NOMO-1 (cell line): ENCODE measurements around the gene MAN1B1.

Source experiments
- DNase-seq, 2 experiments: peaks; one replicate each; lab custom pipeline; 2025; ENCODE audit not compliant: unreplicated experiment in 2 of 2; lab: John Stamatoyannopoulos, UW

The MAN1B1 gene

DNA sequence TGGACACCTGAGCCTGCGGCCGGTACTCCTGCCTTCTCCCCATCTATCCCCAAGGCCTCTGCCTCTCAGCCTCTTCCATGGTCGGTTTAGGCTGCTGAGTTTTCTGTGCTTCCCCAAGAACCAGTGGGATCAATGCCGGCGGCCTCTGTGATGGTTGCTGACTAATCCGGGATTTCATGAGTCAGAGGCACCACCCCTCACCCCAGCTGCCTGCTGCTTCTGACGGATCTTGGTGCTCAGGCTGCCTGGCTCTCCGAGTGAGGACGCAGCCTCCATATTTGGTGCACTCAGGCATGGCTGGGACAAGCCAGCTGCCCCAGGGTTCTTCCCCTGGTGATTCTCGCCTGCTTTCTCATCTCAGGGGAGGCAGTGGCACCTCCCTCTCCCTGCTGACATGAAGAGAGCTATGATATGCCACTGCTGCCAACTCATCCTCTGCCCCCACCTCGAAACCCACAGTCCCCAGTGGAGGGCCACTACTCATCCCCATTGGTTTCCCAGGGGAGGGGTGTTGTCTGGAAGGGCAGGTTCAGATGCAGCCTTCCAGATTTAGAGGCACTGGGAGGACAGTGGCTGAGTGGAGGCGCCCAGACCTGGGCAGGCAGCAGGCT lies 3.3 kb upstream of the MAN1B1 start:
- DNase-seq: no peak

DNA sequence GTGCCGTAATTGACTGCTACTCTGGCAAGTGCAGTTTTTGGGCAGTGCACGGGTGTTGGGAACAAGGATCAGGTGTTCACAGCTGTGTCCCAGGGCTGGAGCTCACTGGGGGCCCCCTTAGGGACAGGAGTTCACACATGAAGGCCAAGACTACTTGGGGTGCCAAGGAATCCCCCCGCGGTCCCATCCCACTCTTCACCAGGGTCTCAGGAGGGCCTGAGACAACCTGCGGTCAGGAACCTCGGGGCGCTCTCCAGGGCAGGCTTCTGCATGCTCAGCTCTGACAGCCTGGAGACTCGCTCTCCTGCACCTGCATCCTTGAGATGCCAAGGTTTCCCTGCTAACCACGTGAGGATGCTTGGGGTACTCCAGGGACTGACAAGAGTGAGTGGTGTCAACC lies 2.3 kb upstream of the MAN1B1 start:
- no peak for DNase-seq

DNA sequence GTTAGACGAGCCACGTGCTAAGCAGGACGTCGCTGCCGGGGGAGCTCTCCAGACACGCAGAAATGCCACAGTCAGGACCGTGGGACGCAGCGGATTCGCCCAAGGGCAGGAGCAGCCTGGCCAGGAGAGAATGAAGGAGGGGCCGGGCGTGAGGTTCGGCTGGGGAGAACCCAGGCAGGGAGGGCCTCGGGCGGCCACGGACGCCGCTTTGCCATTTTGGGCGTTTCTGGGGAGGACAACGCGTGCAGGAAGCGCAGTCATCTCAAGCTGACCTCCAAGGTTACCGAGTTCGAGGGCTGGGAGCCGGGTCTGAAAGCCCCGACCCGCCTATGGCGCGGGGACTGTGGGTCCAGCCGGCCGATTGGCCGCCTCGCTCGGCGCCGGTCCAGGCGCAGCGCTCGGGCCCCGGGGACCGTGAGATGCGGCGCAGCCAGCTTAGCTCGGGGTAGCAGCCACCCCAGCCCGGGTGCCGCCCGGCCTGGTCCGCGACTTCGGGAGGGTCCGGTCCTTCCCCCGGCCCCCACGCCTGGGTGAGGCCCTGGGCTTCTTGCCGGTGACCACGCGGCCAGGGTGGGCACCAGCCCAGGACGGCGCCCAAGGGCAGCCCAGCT lies 760 bp upstream of the MAN1B1 start:
- no peak for DNase-seq

DNA sequence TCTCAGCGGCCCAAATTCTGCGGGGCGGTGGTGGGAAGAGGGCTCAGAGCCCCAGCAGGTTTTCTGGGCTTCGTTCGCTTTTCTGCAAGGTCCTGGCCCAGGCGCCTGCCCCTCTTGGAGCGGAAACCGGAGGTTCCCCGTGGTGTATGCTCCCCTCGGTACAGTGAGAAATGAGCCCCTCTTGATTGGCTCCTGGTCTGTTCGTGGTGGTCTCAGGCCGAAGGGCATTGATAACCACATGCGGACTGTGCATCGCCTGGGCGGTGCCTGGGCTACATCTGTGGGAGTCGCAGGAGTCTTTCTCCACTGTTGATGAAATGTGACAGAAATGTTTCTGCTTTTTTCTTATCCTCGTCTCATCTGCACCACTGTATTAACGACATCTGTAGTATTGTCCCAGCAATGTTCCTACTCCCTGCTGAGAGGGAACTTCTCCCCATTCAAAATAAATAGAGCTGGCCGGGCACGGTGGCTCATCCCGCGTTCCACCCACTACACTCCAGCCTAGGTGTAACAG lies 682 bp downstream of the MAN1B1 start:
- peak in 1 of 2 experiments; percentile 46 for DNase-seq

GRCh38 chr9:137088121-137088520 lies 1.3 kb downstream of the MAN1B1 start:
- DNase-seq: no peak

DNA sequence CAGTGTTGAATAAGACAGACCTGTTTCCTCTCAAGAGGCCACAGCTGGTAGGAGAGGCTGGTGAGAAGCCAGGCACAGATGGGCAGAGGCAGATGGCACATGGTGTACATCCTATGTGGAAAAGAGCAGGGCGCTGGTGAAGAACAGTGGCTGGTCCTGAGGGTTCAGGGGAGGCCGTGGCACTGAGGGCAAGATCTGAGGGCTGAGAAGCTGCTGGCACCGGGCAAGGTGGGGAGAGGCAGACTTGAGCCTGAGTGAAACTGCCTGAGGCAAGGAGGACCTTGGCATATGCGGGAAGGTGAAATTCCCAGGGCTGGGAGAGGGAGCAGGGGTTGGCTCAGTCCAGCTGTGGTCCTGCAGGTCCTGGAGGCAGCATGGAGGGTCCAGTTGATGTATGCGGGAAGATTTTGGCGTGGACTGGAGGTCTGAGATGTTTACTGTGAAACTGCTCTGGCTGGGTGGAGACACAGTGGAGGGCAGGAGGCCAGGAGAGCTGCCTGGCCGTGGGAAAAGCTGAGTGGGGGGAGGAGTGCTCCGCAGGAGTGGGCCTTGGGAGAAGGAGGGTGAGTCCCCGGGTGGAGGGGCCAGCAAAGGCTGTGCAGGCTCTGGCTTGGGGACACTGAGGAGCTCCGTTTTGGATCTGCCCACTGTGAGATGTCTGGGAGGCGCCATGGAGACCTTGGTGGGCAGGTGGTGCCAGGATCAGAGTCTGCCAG lies 2.6 kb downstream of the MAN1B1 start:
- DNase-seq: no peak

DNA sequence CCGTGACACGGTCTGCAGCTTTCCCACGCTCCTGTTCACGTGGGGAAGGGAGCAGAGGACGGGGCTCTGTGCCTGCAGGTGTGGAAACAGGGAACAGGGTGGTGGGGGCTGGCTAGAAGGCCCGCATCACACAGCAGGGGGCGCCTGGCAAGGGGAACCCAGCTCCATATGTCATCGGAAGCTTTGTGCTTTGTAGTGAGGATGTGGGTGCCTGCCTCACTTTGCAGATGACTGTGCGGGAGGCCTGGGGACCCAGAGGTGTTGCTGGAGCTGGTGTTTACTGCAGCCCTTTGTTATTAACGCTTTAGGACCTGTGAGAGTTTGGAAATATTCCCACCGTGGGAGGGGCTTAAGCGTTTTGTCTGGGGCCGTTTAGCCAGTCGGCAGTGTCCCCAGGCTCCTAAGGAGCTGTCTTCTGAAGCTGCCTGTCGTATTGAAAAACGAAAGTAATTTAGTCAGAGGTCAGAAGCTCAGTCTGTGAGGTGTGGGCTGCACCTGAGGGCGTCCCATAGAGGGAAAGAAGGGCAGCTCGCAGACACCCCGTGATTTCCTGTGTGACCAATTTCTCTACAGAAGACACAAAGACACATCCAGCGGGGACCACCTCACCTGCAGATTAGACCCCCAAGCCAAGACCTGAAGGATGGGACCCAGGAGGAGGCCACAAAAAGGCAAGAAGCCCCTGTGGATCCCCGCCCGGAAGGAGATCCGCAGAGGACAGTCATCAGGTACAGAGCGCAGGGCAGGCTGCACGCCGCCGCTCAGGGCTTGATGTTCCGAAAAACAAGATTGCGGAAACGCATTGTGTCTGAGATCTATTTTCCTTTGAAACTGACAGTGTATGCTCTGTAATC lies 9.1 kb downstream of the MAN1B1 start:
- no peak for DNase-seq

DNA sequence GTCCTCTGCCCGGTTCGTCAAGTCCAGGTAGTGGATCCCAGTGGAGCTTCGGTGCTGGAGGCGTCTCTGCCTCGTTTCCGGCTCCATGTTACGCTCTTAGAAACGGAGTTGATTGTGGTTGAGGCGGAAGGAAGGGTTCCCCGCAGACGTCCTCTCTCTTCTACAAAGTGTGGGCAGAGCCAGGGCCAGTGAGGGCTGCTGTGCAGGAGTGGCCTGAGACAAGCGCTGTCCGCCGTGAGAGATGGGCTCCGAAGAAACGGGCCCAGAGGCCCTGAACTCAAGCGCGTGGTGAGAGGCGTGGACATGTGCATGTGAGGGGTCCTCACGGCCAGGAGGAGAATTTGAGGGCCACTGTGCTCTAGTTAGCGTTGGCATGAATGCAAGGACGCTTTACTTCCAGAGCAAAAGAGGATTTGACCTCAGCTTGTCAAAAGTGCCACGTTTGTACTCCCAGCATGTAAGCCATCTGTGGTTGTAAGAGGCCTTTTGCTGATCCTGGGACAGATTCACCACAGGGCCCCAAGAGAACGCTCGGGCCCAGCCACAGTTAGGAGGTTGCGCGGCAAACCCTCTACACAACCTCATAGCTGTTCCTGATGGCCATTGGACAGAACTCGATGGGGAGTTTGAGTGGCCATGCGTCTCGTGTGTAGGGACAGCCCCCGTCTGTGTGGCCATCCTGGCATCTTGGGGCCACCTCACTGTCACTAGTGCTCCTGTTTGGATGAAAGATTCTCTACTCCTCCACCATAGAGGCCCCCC lies 10.2 kb downstream of the MAN1B1 start:
- DNase-seq: no peak

DNA sequence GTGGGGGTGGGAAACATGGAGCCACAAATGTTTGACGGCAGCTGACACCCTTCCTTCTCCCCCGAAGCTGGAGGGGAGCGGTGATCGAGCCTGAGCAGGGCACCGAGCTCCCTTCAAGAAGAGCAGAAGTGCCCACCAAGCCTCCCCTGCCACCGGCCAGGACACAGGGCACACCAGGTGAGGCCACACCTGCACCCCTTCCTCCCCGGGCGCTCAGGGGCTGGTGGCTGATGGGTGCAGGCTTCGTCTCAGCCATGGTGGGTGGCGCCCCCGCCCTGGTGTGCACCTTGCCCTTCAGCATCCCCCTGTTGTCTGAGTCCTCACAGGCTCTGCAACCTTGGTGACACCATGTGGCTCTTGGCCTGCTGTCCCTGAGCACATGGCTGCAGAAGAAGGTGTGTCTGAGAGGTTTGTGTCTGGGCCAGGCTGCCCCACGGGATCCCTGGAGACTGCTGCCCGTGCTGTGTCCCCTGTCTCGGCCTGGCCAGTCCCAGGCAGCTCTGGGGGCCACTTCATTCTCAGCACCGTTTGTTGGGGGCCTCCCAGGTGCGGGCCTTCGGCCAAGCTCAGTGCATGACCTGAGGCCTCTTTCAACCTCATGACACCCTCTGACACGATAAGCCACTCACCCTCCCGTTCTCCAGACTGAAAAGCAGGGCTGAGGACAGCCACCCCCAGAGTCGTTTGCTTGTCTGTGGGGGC lies 11.1 kb downstream of the MAN1B1 start:
- DNase-seq: no peak

- no peak for DNase-seq
Measured at GRCh38 chr9:137099231-137099630, 12.4 kb downstream of the MAN1B1 start.

- no peak for DNase-seq
Measured at GRCh38 chr9:137103206-137103999, 16.6 kb downstream of the MAN1B1 start.

DNA sequence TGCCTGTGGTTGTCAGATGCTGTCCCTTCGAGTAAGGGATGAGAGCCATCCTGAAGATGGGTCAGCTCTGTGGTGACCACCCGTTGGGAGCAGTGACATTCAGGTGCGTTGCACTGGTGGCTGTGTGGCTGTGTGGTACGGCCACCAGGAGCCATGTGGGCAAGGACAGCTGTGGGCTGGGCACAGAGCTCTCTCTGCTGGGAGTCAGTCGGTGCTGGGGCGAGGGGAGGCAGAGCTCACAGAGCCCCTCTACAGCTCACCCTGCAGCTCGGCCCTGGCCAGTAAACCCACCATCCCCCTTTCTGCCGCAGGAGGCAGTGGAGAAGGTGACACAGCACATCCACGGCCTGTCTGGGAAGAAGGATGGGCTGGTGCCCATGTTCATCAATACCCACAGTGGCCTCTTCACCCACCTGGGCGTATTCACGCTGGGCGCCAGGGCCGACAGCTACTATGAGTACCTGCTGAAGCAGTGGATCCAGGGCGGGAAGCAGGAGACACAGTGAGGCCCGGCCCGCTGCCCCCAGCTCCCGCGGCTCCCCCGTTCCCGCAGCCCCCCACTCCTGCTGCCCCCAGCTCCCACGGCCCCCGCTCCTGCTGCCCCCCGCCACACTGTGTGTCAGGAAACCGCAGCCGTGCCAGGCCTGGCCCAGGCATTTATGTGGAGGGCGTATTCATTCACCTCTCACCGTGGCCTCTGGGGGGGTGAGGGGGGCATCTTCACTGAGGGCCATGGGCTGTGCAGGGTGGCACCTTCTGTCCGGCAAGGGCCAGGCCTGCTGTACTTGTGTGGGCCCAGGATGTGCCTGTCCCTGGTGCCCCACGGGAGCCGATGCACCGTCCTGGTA lies 19.3 kb downstream of the MAN1B1 start:
- no peak for DNase-seq

- DNase-seq: no peak
Measured at GRCh38 chr9:137106662-137107250, 20.0 kb downstream of the MAN1B1 start.

GRCh38 chr9:137107312-137107921 lies 20.6 kb downstream of the MAN1B1 start:
- no peak for DNase-seq

DNA sequence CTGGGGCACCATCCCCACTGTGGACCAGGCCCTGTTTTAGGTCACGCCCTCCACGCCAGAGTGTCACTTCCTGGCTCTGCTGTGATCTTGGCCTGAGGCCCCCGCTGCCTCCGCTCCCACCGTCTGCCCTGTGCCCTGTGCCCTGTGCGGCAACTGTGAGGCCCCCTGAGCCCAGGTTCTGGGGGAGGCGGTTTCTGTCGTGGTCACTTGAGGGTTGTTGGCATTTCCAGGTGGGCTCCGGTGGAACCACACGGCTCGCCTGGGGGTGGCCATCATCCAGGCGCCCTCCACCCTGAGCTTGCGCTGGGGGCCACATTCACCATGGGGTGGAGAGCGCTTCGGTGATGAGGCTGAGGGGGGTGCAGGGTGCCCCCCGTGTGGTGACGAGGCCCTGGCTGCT lies 21.2 kb downstream of the MAN1B1 start:
- no peak for DNase-seq

DNA sequence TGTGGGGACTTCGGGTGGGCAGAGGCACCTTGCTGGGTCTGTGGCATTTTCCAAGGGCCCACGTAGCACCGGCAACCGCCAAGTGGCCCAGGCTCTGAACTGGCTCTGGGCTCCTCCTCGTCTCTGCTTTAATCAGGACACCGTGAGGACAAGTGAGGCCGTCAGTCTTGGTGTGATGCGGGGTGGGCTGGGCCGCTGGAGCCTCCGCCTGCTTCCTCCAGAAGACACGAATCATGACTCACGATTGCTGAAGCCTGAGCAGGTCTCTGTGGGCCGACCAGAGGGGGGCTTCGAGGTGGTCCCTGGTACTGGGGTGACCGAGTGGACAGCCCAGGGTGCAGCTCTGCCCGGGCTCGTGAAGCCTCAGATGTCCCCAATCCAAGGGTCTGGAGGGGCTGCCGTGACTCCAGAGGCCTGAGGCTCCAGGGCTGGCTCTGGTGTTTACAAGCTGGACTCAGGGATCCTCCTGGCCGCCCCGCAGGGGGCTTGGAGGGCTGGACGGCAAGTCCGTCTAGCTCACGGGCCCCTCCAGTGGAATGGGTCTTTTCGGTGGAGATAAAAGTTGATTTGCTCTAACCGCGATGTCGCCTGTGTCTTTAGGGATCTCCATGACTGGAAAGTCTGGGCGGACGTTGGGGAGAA lies 21.9 kb downstream of the MAN1B1 start:
- DNase-seq: no peak
